ES-I3 (cell line): ENCODE measurements around the gene AFF3.
"Not testable (repeated sequence)": the region's sequence is repeated elsewhere in the genome, so short reads cannot be mapped to it uniquely, and the experiment has no call there.

Source experiments
- H3K36me3 ChIP-seq: 2 replicates; pipeline ENCODE4 v1.6.1; 2013; ENCODE audit warnings: mild to moderate bottlenecking, low read length, control low read depth, moderate library complexity; ENCODE audit not compliant: insufficient read depth
- H3K4me1 ChIP-seq: 2 replicates; pipeline ENCODE4 v1.6.1; 2013; ENCODE audit warnings: mild to moderate bottlenecking, control low read depth, low read length; ENCODE audit not compliant: insufficient read depth
- H3K9ac ChIP-seq: 2 replicates; pipeline ENCODE4 v1.6.1; 2013; ENCODE audit warnings: low read depth, mild to moderate bottlenecking, low read length, moderate library complexity
- H3K9me3 ChIP-seq: 2 replicates; pipeline ENCODE4 v1.6.1; 2013; ENCODE audit warnings: mild to moderate bottlenecking, low read length, moderate library complexity; ENCODE audit not compliant: control insufficient read depth, insufficient read depth

AFF3 gene

DNA sequence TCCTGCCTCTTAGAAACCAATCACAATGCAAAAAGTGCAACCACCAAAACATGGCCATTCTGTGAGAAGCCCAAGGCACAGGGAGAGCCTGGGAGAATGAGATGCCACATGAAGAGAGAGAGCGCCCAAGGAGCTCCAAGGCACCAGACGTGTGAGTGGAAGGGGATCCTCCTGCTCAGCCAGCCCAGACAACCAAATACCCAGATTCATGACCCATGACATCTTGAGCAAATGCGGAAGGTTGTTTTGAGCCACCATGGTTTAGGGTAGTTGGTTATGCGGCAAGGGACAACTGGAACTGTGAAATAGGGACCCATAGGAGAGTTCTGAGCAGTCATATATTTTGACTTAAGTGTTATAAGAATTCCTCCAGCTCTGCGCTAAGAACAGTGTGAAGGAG, 7.0 kb downstream of the AFF3 start:
- Histone ChIP-seq H3K4me1 (no peaks in the 10 kb centered on the region), H3K36me3 (no peaks in the 10 kb centered on the region), H3K9me3 (no peaks in the 10 kb centered on the region), H3K9ac (no peak overlapping the region)

DNA sequence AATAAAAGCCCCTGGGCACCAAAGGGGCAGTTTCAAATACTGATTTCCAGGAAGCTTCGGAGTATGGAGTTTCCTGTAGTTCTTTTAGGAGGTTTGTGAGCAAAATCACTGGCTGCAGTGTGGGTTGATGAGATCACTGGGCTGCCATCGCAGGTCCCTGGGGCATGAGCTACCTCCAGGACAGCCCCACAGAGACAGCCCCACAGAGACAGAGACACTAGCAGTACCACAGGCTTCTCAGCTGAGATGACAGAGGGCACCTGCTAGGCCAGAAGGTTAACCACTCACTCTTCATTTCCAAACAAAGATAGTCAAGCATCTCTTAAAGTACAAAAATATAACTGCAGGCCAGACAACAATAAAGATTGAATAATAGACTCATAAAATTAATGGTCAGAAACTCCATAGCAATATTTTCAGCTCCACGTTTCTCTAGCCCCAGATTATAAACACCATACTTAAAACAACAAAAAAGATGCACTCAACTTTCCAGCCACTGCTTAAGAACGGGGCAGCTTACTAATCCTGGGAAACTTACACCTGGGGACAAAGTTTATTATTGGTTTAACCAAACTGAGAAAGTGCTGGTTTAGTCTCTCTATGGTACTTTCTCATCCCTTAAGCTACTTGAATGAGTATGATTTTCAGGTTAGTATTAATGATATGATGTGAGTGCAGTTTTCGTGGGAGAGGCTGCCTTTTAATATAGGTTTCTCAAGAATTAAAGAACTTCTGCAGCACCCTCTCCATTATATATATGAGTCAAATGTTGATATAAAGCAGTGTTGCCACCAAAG, 11.6 kb downstream of the AFF3 start:
- H3K36me3 ChIP-seq, result no peaks in the 10 kb centered on the region
- H3K4me1 ChIP-seq, result no peaks in the 10 kb centered on the region
- no peak overlapping the region for H3K9ac ChIP-seq
- H3K9me3 ChIP-seq, result no peaks in the 10 kb centered on the region

DNA sequence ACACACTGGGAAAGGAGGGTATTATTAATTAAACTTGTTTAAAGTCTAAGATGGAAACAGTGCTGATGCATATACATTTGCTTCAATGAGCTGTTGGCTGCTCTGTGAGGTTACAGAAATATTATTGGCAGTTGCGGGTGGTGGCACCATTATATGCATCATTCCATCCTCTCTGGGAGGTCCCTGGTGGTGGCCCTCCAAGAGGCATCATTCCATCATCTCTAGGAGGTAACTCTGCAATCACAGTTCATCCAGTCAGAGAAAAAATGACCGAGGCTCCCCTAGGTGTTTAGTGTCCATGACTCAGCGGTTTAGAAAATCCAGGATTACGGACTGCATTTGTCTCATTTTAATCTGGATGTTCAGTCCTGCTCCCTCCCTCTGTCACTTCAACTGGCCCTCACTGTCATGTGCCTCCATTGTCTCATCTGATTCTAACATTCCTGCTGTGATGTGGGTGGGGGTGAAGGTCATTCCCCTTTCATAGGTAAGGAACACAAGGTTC, 15.4 kb downstream of the AFF3 start:
- H3K4me1 ChIP-seq, result no peaks in the 10 kb centered on the region
- H3K9ac ChIP-seq, result no peak overlapping the region
- H3K9me3 ChIP-seq, result no peaks in the 10 kb centered on the region
- H3K36me3 ChIP-seq, result no peaks in the 10 kb centered on the region

- Histone ChIP-seq H3K9ac (no peak overlapping the region), H3K36me3 (no peaks in the 10 kb centered on the region), H3K9me3 (no peaks in the 10 kb centered on the region), H3K4me1 (no peaks in the 10 kb centered on the region)
These were observed 16.2 kb downstream of the AFF3 start for GRCh38 chr2:100126201-100126600.

GRCh38 chr2:100125626-100126025, 16.8 kb downstream of the AFF3 start:
- Histone ChIP-seq H3K36me3 (no peaks in the 10 kb centered on the region), H3K4me1 (no peaks in the 10 kb centered on the region), H3K9me3 (no peaks in the 10 kb centered on the region)

DNA sequence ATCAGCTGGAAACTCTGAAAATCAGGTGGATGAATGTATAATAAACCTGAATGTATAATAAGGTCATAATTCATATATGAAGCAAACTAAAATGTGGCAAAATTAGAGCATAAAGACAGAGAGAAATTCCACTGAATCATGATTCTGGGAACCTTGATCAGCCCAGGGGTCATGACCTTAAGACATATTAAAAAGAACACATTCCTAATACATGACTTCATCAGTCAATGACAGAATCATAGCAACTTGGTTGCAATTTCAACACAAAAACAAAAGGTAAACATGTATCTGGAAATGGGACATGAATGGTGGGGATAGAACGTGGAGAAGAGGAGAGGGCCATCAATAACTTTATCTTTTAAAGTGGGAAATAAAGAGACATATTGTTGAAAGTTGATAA, 17.6 kb downstream of the AFF3 start:
- Histone ChIP-seq H3K9me3 (no peaks in the 10 kb centered on the region), H3K4me1 (no peaks in the 10 kb centered on the region), H3K36me3 (no peaks in the 10 kb centered on the region), H3K9ac (no peak overlapping the region)

More at GRCh38 chr2:100125626-100126025, 16.8 kb downstream of the AFF3 start:
- H3K9ac ChIP-seq, result no peak overlapping the region

- Histone ChIP-seq H3K9me3 (peaks cover 5% of the 10 kb centered on the region; the same call in 1 of the 2 replicates), H3K36me3 (no peaks in the 10 kb centered on the region), H3K9ac (no peak overlapping the region), H3K4me1 (no peaks in the 10 kb centered on the region)
These were observed 21.2 kb downstream of the AFF3 start for GRCh38 chr2:100121124-100121718.

DNA sequence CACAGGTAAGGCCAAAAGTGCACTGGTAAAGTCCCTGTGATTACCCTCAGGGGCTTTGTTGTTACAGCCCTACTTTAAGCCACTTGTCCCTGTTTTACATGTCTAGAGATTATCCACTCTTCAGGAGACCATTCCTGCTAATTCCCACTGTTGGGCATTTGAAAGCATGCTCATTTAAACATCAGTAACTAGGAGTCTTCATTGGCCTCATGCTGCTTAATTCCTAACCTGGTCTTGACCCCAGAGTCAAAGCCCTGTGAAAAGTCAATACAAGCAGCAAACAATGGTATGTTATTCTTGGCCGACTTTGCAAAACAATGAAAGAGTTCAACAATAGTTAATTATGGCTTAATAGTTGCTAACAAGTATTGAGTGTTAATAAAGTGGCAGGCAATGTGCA, 23.2 kb downstream of the AFF3 start:
- H3K9ac ChIP-seq, result no peak overlapping the region
- H3K4me1 ChIP-seq, result no peaks in the 10 kb centered on the region
- H3K9me3 ChIP-seq, result peaks cover 5% of the 10 kb centered on the region; the same call in 1 of the 2 replicates
- no peaks in the 10 kb centered on the region for H3K36me3 ChIP-seq

DNA sequence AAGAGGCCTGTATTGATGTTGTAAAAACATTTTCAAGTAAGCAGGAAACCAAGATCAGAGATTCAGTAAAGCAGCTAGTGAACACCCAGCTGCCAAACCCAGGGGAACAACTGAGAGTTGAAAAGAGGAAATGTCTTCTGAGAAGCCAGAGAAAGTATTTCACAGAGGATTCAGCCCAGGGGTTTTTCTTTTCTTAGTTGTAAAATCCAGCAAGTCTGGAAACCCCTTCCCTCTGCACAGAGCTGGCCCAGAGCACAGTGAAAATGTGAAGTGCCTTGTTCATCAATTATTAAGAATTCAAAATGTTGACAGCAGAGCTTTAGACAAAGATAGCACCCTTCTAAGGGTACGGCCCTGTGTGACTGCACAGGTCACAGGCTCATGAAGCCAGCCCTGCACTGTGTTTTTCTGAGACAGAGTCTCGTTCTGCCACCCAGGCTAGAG, 28.4 kb downstream of the AFF3 start:
- Histone ChIP-seq H3K9ac (no peak overlapping the region), H3K4me1 (no peaks in the 10 kb centered on the region), H3K9me3 (peaks cover 5% of the 10 kb centered on the region; the same call in 1 of the 2 replicates), H3K36me3 (no peaks in the 10 kb centered on the region)

- Histone ChIP-seq H3K9ac (no peak overlapping the region), H3K4me1 (peaks cover 11% of the 10 kb centered on the region), H3K9me3 (no peaks in the 10 kb centered on the region), H3K36me3 (no peaks in the 10 kb centered on the region)
These were observed 31.8 kb downstream of the AFF3 start for GRCh38 chr2:100110614-100111000.

GRCh38 chr2:100109986-100110613, 32.3 kb downstream of the AFF3 start:
- Histone ChIP-seq H3K4me1 (peaks cover 11% of the 10 kb centered on the region), H3K9me3 (no peaks in the 10 kb centered on the region), H3K9ac (no peak overlapping the region), H3K36me3 (no peaks in the 10 kb centered on the region)

- H3K9me3 ChIP-seq, H3K36me3 ChIP-seq, H3K9ac ChIP-seq: not testable (repeated sequence)
- peaks cover 11% of the 10 kb centered on the region for H3K4me1 ChIP-seq
These were observed 33.8 kb downstream of the AFF3 start for GRCh38 chr2:100108648-100109020.

DNA sequence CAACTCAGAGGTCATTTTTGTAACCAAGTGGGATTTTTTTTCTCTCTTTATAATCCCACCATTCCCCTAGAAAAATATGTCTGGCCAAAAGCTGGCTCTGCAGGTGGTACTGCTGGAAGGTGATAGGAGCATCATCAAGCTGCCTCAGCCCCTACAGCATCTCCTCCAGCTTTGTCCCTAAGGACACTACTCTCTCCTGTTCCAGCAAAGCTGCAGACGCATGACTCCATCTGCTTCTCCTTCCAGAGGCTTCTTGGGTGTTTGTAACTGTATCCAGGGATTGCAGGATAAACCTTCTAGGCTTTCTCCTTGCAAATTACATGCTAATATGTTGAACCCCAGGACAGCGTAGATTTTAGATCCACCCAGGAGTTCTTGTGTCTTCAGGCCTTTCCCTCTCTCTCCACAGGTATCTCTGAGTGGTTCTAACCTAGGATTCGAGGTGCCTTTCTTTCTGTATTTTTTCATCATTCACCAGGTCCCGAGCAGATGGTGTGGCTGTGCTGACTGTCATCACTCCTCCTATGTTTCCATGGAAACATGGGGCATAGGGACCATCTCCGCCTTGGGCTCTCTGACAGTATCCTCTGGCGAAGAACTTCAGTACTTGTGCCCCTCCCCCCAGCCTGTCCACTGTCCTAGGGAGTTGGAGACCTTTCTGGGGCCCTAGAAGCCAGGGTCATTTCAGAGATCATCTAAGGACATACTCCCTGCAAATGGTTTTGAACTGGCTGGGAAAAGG, 34.3 kb downstream of the AFF3 start:
- peaks cover 11% of the 10 kb centered on the region for H3K4me1 ChIP-seq

GRCh38 chr2:100107440-100107839, 35.0 kb downstream of the AFF3 start:
- no peaks in the 10 kb centered on the region for H3K36me3 ChIP-seq
- H3K4me1 ChIP-seq, result peaks cover 11% of the 10 kb centered on the region
- H3K9me3 ChIP-seq, result no peaks in the 10 kb centered on the region
- H3K9ac ChIP-seq, result no peak overlapping the region

More for the DNA sequence above, 34.3 kb downstream of the AFF3 start:
- Histone ChIP-seq H3K9me3 (no peaks in the 10 kb centered on the region), H3K9ac (no peak overlapping the region), H3K36me3 (no peaks in the 10 kb centered on the region)
